Muscle of arm (tissue), 12 donors: ENCODE results near the gene ALAD. TPM values are rescaled to one million over a fixed set of nuclear protein-coding genes. Genes with fewer than 3 reads are reported as not detected.

Source experiments
- DNase-seq: peaks from one replicate; pipeline ENCODE4 v3.0.0-alpha.2; 2013
- polyA plus RNA-seq, 12 donors: library from polyadenylated mRNA; unstranded; fragments of 120-200 nt; gene quantifications; one replicate each; pipeline ENCODE4 v1.2.1, GENCODE V29; 2013; ENCODE audit not compliant: insufficient read length in 12 of 12

Gene ALAD
- polyA plus RNA-seq, 12 donors: 17.9 to 37.2 (median 21.9) TPM; not detected in 1

DNA sequence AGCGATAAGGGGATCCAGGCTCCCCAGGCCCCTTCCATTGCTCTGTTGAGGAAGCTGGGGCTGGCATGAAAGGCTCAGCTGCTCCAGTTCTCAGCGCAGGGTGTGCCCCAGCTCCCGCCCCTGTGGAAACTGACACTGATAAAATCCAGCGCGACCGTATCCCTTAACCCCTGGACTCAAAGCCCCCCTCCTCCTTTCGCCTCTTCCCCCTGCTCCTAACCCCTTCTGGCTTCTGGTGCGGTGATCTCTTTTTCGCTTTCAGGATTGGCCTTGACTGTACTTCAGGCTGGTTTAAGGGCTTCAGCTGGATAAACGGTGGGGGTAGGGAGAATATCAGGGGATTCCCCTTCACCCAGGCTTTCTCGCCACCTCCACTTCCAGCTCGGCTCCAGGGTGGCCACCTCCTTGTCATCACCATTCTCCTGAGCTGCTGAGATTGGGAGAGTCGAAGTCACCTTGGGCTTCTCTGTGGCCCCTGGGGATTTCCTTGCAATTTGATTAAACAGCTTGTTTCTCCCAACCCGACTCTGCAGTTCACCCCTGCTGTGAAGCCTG lies 50.9 kb downstream of the ALAD start:
- no peak for DNase-seq

DNA sequence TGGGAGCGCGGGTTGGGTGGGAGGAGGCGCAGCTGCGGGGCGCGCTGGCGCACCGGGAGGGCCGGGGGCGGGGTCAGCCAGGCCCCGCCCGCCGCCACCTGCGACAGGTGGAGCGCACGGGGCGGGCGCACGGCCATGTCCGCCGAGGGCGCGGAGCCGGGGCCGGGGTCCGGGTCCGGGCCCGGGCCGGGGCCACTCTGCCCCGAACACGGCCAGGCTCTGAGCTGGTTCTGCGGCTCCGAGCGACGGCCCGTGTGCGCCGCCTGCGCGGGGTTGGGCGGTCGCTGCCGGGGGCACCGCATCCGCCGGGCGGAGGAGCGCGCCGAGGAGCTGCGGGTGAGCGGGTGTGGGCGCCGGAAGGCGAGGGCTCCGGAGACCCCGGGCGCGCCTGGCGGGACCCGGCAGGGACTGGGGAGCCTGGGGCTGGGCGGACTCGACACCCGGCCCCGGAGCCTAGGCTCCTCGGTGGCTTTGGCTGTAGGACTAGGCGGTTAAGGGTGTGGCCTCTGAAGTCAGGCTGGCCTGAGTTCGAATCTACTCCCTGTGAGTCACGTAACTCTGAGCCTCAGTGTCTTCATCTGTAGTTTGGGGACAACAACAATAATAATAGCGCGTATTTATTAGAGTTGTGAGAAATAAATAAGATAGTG lies 51.5 kb downstream of the ALAD start, which contains the start of gene BSPRY:
TSS of gene BSPRY (plus strand) at position 97 of the 650 bp plus-strand sequence. CDS start at position 136, 39 bp downstream.
- DNase-seq: no peak

DNA sequence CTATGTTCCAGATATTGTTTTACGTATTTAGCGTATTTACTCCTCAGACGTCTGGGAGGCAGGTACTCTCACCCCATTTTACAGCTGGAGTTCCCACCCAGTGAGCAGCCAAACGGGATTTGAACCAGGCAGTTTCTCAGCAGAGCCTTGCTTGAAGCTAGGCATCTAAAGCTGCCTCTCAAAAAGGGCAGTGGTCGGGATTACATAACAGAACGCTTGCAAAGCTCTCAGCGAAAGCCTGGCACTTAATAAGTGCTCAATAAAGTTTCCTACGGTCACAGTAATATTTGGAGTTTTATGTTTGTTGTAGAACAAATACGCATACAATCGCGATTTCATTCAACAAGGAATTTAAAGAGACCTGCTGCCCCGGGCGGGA lies 52.0 kb downstream of the ALAD start:
- no peak for DNase-seq

DNA sequence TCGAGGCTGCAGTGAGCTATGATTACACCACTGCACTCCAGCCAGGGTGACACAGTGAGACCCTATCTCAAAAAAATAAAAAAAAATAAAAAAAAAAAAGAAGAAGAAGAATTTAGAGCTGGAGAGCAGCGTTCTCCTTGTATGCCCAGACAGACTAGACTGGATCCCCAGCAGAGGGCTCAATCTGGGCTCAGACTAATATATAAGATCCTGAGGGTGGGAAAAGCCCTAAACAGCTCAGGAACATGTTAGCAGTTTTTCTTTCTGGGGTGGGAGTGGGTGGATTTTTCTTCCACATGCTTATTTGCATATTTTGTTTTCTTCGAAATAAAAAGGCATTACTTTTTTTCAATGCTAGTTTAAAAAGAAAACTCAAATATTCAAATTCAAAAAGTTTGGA lies 52.6 kb downstream of the ALAD start:
- no peak for DNase-seq

DNA sequence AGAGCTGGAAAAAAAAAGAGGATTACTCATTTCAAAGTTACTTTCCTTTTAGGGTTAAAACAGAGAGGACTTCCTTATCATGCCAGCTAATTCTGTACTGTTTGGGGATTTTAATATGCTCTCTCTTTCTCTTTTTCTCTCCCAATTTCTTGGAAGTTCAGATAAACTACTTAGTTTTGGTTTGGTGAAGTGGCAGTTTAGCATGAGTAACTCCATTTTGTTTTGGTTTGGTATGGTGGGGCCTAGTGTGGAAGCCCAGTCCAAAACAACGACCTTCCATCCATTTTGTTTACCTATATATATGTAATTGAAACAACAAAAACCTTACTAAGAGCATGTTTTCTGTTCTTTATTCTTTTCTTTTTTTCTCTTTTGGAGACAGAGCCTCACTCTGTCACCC lies 55.4 kb downstream of the ALAD start:
- no peak for DNase-seq

DNA sequence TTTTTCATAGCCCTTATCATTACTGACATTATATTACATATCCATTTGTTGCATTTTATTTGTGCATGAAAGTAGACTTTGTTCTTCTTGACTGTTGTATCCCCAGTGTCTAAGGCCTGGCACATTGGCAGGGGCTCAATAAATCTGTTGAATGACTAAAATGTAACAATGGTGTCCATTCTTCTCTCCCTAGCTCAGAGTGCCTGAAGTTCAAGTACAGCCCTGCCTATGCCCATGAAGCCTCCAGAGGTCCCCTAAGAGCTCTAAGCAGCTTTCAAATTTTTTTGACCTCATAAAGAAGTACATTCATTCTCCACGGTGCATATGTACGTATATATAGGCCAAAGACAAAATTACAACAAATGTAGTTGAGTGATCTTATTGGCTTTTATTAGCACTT lies 55.9 kb downstream of the ALAD start:
- DNase-seq: no peak

DNA sequence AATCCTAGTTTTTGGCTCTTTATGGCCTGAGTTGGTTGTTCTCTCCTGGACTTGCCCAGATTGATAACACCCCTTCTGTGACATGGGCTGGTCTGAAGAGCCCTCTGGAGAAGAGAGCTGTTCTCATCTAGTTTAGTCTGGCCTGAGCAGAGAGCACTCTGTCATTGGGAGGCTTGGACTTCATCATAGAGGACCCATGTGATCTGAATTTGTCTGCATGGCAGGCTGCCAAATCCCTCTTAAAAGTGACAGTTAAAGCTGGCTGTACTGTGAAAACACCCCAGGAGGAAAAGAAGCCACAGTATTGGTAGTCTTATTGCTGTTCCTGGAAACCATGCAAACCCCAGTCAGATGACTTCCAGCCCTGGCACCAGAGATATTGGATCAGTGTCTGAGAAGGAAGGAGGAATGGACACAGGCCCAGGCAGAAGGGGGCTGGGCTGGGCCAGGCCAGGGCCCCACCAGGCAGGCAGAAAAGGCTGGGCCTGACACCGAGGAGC lies 57.3 kb downstream of the ALAD start:
- DNase-seq: peak; percentile 7

DNA sequence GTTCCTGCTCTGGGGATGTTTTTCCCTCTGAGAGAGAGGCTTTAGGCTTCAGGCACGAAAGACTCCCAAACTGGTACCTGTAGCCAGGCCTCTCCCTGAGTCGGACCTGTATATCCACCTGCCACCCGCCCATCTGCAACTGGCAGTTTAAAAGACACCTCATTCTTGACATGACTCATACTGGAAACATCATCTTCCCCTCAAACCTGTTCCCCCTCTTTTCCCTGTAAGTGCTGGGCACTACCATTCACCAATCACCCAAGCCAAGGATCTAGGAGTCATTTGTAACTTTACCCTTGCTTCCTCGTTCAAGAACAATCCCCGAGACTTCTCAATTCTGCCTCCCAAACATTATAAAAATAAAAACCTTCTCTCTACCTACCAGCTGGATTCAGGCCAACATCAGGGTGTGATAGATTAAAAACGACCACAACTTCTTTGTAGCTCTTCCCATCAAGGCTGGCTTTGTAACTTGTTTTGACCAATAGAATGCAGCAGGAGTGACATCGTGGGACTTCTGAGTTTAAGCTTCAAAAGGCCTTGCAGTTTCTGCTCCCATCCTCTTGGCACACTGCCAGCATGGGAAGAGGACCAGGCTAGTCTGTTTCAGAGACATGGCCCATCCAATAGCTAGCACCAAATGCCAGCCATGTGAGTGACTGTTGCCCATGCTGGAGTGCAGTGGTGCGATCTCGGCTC lies 59.2 kb downstream of the ALAD start:
- no peak for DNase-seq

DNA sequence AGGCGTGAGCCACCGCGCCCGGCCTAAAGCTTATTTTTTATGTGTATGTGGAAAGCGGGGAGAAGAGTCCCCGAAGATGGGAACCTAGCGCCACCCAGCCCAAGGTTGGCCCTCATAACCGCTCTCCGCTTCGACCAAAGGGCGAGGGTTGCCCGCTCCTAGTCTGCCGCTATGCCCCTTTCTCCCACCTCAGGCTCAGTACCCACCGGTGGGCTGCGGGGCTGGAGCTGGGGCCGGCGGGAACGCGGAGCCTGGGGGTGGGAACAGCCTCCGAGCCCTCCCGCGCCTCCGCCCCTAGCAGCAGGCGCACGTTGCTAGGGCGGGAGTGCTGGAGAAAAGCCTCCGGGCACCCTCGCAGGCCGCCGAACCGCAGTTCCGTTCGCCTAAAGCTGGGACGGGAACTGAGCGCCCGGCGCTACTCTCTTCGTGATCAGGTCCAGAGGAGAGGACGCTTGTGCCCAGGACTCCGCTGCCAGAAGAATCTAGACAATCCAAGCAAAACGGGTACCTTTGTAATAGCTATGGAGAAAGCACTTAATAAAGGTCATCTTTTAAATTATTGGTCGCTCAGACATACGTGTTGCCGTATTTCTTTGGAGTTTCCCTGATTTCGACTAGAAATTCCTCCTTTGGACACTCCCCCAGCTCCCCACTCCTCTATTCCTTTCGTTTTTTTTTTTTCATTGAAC lies 60.9 kb downstream of the ALAD start, which contains the start of gene WDR31:
TSS of gene WDR31 (minus strand) at position 265 of the 689 bp plus-strand sequence. CDS start 8,253 bp downstream, outside the sequence.
- DNase-seq: peak; percentile 93

DNA sequence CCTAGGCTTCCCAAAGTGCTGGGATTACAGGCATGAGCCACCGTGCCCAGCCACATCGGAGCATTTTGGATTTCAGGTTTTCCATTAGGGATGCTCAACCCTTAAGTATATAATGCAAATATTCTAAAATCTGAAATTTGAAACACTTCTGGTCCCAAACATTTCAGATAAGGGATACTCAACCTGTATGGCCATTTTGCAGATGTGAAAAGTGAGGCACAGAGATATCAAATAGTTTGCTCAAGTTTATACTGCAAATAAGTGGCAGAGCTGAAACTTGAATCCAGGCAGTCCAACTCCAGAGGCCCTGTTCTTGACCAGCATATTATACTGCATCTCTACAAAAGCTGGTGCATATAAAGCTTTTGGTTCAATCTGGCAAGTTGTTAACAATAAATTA lies 63.4 kb downstream of the ALAD start:
- no peak for DNase-seq

Other genes starting within 250 kb of the ALAD start
- 10 to 100 TPM in 11 of 12 donors, not detected in 1; 17.6 to 30.8 (median 22.3) TPM for gene FKBP15, start 180.0 kb downstream of the ALAD start, polyA plus RNA-seq
- 10 to 100 TPM in 7 of 12 donors, 1 to 10 TPM in 4, not detected in 1; 7.3 to 15.7 (median 11.1) TPM for gene SLC31A1, start 179.7 kb downstream of the ALAD start, polyA plus RNA-seq
- 10 to 100 TPM in 11 of 12 donors, not detected in 1; 18.2 to 29.3 (median 22.3) TPM for gene CDC26, start 125.7 kb downstream of the ALAD start, polyA plus RNA-seq
- 10 to 100 TPM in 10 of 12 donors, 1 to 10 TPM in 1, not detected in 1; 10.0 to 23.5 (median 20.0) TPM for gene PRPF4, start 125.6 kb downstream of the ALAD start, polyA plus RNA-seq
- under 1 TPM in 4 of 12 donors, not detected in 8; 0.18 to 0.45 (median 0.39) TPM for gene RNF183, start 97.9 kb downstream of the ALAD start, polyA plus RNA-seq
- gene WDR31, start 61.0 kb downstream of the ALAD start, polyA plus RNA-seq: 1 to 10 TPM in 11 of 12 donors, not detected in 1; 2.1 to 4.8 (median 2.7) TPM
- 1 to 10 TPM in 2 of 12 donors, under 1 TPM in 8, not detected in 2; 0.17 to 2.7 (median 0.50) TPM for gene BSPRY, start 51.7 kb downstream of the ALAD start, polyA plus RNA-seq
- 10 to 100 TPM in 1 of 12 donors, 1 to 10 TPM in 10, not detected in 1; 3.0 to 51.0 (median 4.3) TPM for gene HDHD3, start 24.3 kb downstream of the ALAD start, polyA plus RNA-seq
- 10 to 100 TPM in 11 of 12 donors, not detected in 1; 44.4 to 72.0 (median 48.4) TPM for gene POLE3, start 9.4 kb upstream of the ALAD start, polyA plus RNA-seq
- gene C9orf43, start 9.5 kb upstream of the ALAD start, polyA plus RNA-seq: under 1 TPM in 10 of 12 donors, not detected in 2; 0.17 to 0.69 (median 0.38) TPM
- 10 to 100 TPM in 11 of 12 donors, not detected in 1; 36.9 to 56.4 (median 43.6) TPM for gene RGS3, start 62.4 kb upstream of the ALAD start, polyA plus RNA-seq